HG02943 (cell line): Measurements from ENCODE around the gene ELMO1.

ENCODE experiments used
- ATAC-seq: cut with Tn5 transposase; IDR thresholded peaks from one replicate; pipeline ENCODE4 v1.9.1; 2021; ENCODE audit warnings: mild to moderate bottlenecking, low read depth, moderate library complexity; ENCODE audit not compliant: unreplicated experiment

Gene ELMO1

GRCh38 chr7:36880108-36880507 lies 568.6 kb downstream of the ELMO1 start:
- no peak for ATAC-seq

DNA sequence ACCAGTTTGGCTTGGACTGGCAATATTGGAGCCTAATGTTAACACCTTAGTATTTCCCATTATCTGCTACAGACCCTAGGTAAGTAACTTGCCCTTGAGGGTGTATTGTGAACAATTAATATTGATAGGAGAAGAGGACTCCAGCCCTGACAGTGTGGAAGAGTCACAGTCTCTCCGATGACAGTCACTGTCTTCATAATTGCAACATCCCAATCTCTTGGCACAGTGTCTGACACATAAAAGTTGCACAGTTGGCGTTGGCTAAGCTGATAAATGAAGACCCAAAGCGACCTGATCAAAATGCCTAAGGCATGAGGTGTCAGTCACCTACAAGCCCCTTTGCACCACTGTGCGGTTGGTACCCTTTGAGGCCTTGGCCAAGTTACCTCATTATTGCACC lies 569.6 kb downstream of the ELMO1 start:
- no peak for ATAC-seq

GRCh38 chr7:36878288-36878687 lies 570.4 kb downstream of the ELMO1 start:
- ATAC-seq = no peak

DNA sequence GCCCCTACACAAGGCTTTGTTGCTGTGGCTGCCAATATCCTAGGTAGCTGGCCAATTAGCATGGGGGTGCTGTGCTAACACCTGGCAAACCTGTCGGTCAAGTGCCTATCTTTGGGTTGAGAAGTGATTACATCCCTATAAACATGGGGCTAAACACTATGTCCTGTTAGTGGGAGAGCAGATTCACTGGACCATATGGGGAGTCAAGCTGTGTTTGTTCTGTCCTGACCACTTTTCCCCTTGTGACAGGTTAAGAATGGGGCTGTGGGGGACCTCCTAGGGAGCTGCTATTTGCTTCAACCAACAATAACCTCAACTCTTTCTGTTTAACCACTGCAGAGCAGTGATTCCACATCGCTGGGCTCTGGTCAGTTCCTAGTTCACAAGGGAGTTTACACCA lies 572.9 kb downstream of the ELMO1 start:
- ATAC-seq = no peak

DNA sequence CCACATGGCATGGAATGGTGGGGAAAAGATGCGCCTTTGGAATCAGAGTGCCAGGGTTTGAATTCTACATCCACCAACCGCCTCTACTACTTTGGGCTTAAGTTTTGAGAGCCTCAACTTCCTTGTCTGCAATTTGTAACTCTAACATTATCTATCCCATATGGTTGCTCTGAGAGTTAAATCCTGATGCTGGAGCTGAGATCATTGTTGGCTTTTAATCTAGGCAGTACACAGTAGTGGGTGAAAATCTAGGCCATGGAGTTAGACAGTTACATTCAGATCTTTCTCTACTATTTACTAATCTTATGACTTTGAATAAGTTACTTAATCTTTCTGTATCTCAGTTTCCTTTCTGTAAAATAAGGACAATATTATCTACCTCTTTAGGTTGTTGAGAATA lies 574.6 kb downstream of the ELMO1 start:
- no peak for ATAC-seq

GRCh38 chr7:36871863-36872262 lies 576.8 kb downstream of the ELMO1 start:
- ATAC-seq = no peak

- no peak for ATAC-seq
These were observed 577.3 kb downstream of the ELMO1 start for GRCh38 chr7:36871355-36871738.

GRCh38 chr7:36870625-36871354 lies 577.9 kb downstream of the ELMO1 start:
- ATAC-seq = no peak

DNA sequence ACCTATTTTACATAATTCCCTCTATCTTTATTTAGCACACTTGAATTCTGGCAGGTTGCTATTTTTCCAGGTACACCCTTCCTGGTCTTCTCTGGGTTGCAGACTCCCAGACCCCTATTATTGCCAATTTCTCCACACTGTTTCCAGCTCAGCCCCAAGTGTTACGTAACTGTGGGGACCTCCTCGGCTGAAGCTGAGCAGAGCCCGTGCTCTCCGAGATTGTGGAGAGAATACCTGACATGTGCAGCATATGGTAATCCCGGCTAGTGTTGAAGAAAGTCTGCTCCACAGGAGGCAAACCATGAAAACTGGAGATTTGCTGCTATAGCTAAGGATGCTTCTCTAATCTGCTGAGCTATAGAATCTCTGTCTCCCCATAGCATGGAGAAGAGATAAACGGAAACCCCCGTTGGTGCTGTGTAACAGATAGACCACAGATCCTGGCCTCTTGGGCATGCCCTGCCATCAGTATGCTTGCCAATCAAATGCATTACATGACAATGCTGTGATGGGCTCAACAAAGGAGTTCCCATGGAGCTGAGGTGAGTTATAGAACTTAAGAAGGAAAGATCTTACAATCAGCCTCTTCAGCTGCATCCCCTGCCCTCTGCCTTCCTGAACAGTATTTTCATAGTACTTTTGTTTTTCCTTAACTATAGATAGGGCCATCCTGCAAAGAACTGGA lies 579.8 kb downstream of the ELMO1 start:
- ATAC-seq = no peak

- ATAC-seq = no peak
These were observed 583.6 kb downstream of the ELMO1 start for GRCh38 chr7:36865019-36865418.

- no peak for ATAC-seq
These were observed 584.6 kb downstream of the ELMO1 start for GRCh38 chr7:36863901-36864701.

DNA sequence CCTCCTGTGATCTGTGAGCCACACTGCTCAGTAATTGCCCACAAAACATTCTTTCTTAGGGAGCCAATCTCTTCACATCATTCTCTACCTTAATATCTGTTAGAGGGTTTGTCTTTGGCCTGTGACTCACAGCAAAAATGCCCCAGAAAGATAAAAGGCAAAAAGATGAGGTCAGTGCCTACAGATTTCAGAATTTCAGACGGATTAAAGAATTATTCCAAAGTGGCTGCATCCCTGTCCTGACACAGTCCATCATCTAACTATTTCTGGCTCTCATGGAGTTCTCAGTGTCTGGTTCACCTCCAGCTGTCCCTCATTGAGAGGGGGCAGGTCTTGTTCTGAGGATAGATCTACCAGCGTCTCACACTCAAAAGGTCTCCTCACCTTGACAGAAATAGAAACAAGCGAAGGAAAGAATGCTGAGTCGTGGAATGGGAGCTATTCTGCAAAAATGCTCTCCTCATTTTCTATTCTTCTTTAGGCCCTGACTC lies 585.8 kb downstream of the ELMO1 start:
- no peak for ATAC-seq

- no peak for ATAC-seq
These were observed 587.0 kb downstream of the ELMO1 start for GRCh38 chr7:36861656-36862055.

DNA sequence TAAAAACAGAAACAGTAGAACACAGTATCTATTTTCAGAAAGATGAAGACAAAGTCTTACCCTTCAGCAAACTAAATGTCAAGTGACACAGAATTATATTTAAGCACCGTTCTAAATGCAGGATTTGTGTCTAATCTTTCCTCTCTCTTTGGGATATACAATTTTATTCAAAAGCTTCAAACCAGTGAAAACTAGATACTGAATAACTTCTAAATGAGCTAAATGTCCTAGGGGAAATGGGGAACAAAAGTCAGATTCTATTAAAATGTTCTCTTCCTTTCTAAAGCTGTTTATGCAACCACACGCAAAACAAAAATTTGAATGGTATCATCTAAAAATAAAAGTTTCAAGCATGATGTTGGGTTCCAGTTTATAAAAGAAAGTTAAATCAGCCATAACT lies 588.0 kb downstream of the ELMO1 start:
- ATAC-seq = no peak

DNA sequence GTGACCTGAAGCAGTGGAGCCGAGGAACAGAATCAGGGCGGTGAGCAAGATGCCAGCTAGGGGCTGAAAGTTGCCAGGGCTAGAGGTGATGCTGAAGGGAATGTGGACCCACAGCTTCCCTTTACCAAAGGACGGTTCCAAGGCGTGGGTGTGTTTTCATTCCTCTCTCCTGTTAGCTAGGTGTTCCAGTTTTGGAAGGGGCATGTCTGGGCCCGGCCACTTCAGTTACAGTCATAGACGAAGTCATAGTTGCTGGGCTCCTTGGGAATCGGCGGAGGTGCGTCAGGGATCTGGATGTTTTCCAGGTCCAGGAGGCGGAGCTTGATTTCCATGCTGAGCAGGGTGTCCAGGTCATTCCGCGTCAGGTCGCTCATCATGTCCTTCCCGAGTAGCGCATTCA lies 593.3 kb downstream of the ELMO1 start:
- ATAC-seq = no peak

DNA sequence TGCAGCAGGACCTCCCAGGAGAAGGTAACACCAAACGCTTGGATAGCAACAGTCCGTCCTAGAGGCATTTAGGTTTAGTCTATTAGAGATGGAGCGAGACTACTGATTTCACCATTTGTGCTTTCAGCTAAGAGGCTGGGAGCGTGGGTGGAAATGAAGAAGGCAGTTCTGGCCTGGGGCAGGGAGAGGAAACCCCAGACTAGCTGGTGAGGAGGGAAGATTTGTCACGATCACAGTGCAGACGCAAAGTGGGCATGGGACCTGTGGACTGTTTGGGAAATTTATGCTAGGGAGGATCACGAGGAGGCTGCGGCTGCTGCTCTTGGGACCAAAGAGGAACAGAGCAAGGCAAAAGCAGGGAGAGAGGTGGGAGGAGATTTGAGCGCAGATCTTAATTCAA lies 594.0 kb downstream of the ELMO1 start:
- ATAC-seq = no peak

- ATAC-seq = no peak
These were observed 595.7 kb downstream of the ELMO1 start for GRCh38 chr7:36852931-36853330.

DNA sequence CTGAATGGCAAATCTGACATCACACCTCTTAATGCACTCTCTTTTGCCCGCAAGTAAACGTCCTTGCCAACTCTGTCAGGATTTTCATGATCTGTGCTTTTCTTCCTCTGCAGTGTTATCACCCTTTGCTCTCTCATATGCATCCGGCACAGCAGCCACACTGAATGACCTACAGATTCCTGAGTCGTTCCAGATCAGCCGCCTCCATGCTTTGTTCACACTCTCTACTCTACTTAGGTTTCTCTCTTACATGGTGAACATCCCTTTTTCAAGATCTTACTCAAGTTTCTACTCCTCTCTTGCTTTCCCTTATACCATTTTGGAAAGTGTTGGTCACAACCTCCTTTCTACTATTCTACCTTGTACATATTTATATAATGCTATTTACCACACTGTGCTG lies 596.6 kb downstream of the ELMO1 start:
- ATAC-seq = no peak

DNA sequence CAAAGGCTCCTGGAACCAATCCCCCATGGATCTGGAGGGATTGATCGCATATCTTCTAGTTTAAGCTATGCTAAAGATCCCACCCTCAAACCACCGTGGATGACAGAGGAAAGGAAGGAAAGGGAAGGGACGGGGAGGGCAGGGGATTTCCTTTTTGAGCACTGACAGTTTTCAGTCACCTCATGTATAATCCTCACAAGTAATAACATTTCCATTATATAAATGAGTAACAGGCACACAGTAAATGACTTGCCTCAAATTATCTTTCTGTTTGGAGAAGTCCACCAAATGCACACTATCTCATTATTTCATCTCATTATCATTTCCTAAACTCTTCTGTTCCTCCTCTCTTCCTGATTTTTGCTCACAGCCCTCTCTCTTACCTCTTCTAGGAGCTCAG lies 597.3 kb downstream of the ELMO1 start:
- ATAC-seq = no peak

- ATAC-seq = no peak
These were observed 600.7 kb downstream of the ELMO1 start for GRCh38 chr7:36847946-36848345.

- no peak for ATAC-seq
These were observed 604.3 kb downstream of the ELMO1 start for GRCh38 chr7:36844374-36844773.
